ENCODE data around the gene PIKFYVE.
A peak's percentile ranks its signal among the peaks of the same experiment; 100 is the strongest.
"Not testable (repeated sequence)": the region's sequence is repeated elsewhere in the genome, so short reads cannot be mapped to it uniquely, and the experiment has no call there.

Gene PIKFYVE

GRCh38 chr2:208251098-208251497 lies 15.0 kb upstream of the PIKFYVE start:
- Mint-ChIP-seq H3K27ac (no peak overlapping the region), H3K9me3 (no peaks in the 10 kb centered on the region), H3K4me1 (peaks cover 17% of the 10 kb centered on the region), H3K36me3 (peaks cover 70% of the 10 kb centered on the region), H3K4me3 (no peak overlapping the region)
- no peak for DNase-seq (ENCODE audit: low spot score in 2 of 2)
- no peak for ATAC-seq

GRCh38 chr2:208252716-208253492 lies 13.2 kb upstream of the PIKFYVE start:
- Mint-ChIP-seq H3K4me3 (peak overlapping the region; percentile 100), H3K4me1 (peaks cover 17% of the 10 kb centered on the region), H3K36me3 (peaks cover 52% of the 10 kb centered on the region), H3K27ac (no peak overlapping the region), H3K9me3 (no peaks in the 10 kb centered on the region)
- ATAC-seq (no peak), DNase-seq (ENCODE audit: low spot score in 2 of 2) (no peak)

GRCh38 chr2:208253600-208254117 lies 12.4 kb upstream of the PIKFYVE start:
- Mint-ChIP-seq H3K27ac (no peak overlapping the region), H3K4me1 (peaks cover 17% of the 10 kb centered on the region), H3K4me3 (peak overlapping the region; percentile 100), H3K9me3 (no peaks in the 10 kb centered on the region), H3K36me3 (peaks cover 45% of the 10 kb centered on the region)
- DNase-seq (ENCODE audit: low spot score in 2 of 2) (no peak), ATAC-seq (no peak)

- H3K36me3 Mint-ChIP-seq: peaks cover 38% of the 10 kb centered on the region
- H3K27ac Mint-ChIP-seq: peak overlapping the region; percentile 50
- H3K4me3 Mint-ChIP-seq: peak overlapping the region; percentile 100
- H3K4me1 Mint-ChIP-seq: peaks cover 17% of the 10 kb centered on the region
- DNase-seq (ENCODE audit: low spot score in 2 of 2) (peak; percentile 68 to 91), ATAC-seq (peak; percentile 88)
- H3K9me3 Mint-ChIP-seq: no peaks in the 10 kb centered on the region
Observed at GRCh38 chr2:208254118-208254870, 11.8 kb upstream of the PIKFYVE start.

GRCh38 chr2:208254871-208255556 lies 11.0 kb upstream of the PIKFYVE start, which contains the start of gene IDH1:
TSS of gene IDH1 (minus strand) at chr2:208255071. CDS start at chr2:208251551, 3,520 bp downstream.
- Mint-ChIP-seq H3K4me3 (peak within 1 kb of the TSS; percentile 100), H3K9me3 (no peaks in the 10 kb centered on the region), H3K4me1 (peaks cover 17% of the 10 kb centered on the region), H3K36me3 (peaks cover 31% of the 10 kb centered on the region), H3K27ac (peak within 1 kb of the TSS; percentile 50)
- ATAC-seq (peak; percentile 81), DNase-seq (ENCODE audit: low spot score in 2 of 2) (peak; percentile 91 to 98)

GRCh38 chr2:208255557-208256106 lies 10.4 kb upstream of the PIKFYVE start:
- peak overlapping the region; percentile 50 for H3K27ac Mint-ChIP-seq
- DNase-seq (ENCODE audit: low spot score in 2 of 2) (no peak), ATAC-seq (no peak)
- peaks cover 17% of the 10 kb centered on the region for H3K4me1 Mint-ChIP-seq
- peaks cover 25% of the 10 kb centered on the region for H3K36me3 Mint-ChIP-seq
- no peaks in the 10 kb centered on the region for H3K9me3 Mint-ChIP-seq
- H3K4me3 Mint-ChIP-seq: peak overlapping the region; percentile 100

GRCh38 chr2:208256192-208256782 lies 9.8 kb upstream of the PIKFYVE start:
- Mint-ChIP-seq H3K27ac (no peak overlapping the region), H3K4me1 (peaks cover 17% of the 10 kb centered on the region), H3K4me3 (peak overlapping the region; percentile 100), H3K36me3 (peaks cover 18% of the 10 kb centered on the region), H3K9me3 (no peaks in the 10 kb centered on the region)
- ATAC-seq (no peak), DNase-seq (ENCODE audit: low spot score in 2 of 2) (no peak)

- not testable (repeated sequence) for H3K4me3 Mint-ChIP-seq; H3K27ac Mint-ChIP-seq; H3K9me3 Mint-ChIP-seq; ATAC-seq; DNase-seq (ENCODE audit: low spot score in 2 of 2)
- peaks cover 17% of the 10 kb centered on the region for H3K4me1 Mint-ChIP-seq
- peaks cover 12% of the 10 kb centered on the region for H3K36me3 Mint-ChIP-seq
Observed at GRCh38 chr2:208256849-208257813, 8.9 kb upstream of the PIKFYVE start.

GRCh38 chr2:208265371-208265800 lies 669 bp upstream of the PIKFYVE start:
- Mint-ChIP-seq H3K27ac (peak overlapping the region; percentile 96), H3K4me3 (peak overlapping the region; percentile 90), H3K9me3 (no peaks in the 10 kb centered on the region), H3K36me3 (peaks cover 11% of the 10 kb centered on the region), H3K4me1 (peaks cover 42% of the 10 kb centered on the region)
- DNase-seq (ENCODE audit: low spot score in 2 of 2) (peak; percentile 12 to 66), ATAC-seq (peak; percentile 69)

- DNase-seq (ENCODE audit: low spot score in 2 of 2): no peak
- Mint-ChIP-seq H3K27ac (peak overlapping the region; percentile 96), H3K4me3 (peak overlapping the region; percentile 90), H3K9me3 (no peaks in the 10 kb centered on the region), H3K36me3 (peaks cover 22% of the 10 kb centered on the region), H3K4me1 (peaks cover 42% of the 10 kb centered on the region)
- no peak for ATAC-seq
Observed at GRCh38 chr2:208266553-208266893, 468 bp downstream of the PIKFYVE start.

- no peak for ATAC-seq
- peaks cover 42% of the 10 kb centered on the region for H3K4me1 Mint-ChIP-seq
Observed at GRCh38 chr2:208266936-208267335, 881 bp downstream of the PIKFYVE start.

GRCh38 chr2:208267526-208267925 lies 1.5 kb downstream of the PIKFYVE start:
- Mint-ChIP-seq H3K4me3 (peak overlapping the region; percentile 90), H3K4me1 (peaks cover 42% of the 10 kb centered on the region), H3K36me3 (peaks cover 32% of the 10 kb centered on the region)
- H3K9me3 Mint-ChIP-seq; H3K27ac Mint-ChIP-seq; ATAC-seq; DNase-seq (ENCODE audit: low spot score in 2 of 2): not testable (repeated sequence)

More at GRCh38 chr2:208266936-208267335, 881 bp downstream of the PIKFYVE start:
- H3K27ac Mint-ChIP-seq: peak overlapping the region; percentile 96
- peak overlapping the region; percentile 90 for H3K4me3 Mint-ChIP-seq
- no peak for DNase-seq (ENCODE audit: low spot score in 2 of 2)
- no peaks in the 10 kb centered on the region for H3K9me3 Mint-ChIP-seq
- H3K36me3 Mint-ChIP-seq: peaks cover 26% of the 10 kb centered on the region

- no peaks in the 10 kb centered on the region for H3K9me3 Mint-ChIP-seq
- no peak for DNase-seq (ENCODE audit: low spot score in 2 of 2)
- no peak for ATAC-seq
- peaks cover 42% of the 10 kb centered on the region for H3K4me1 Mint-ChIP-seq
- peak overlapping the region; percentile 90 for H3K4me3 Mint-ChIP-seq
- no peak overlapping the region for H3K27ac Mint-ChIP-seq
- H3K36me3 Mint-ChIP-seq: peaks cover 40% of the 10 kb centered on the region
Observed at GRCh38 chr2:208268156-208268952, 2.3 kb downstream of the PIKFYVE start.

All from stimulated activated effector memory CD8-positive, alpha-beta T cell treated with anti-CD3 and anti-CD28 coated beads, Interleukin-12 subunit alpha, Interleukin-12 subunit beta, amount 100 ng/mL, for 72 hours (primary cell).